Measurements from ENCODE around the gene CFAP53.

GRCh38 chr18:50310080-50310479, 43.8 kb upstream of the CFAP53 start:
- TF ChIP-seq EZH2 (IDR thresholded peaks at IDR 0.05; ENCODE audit: insufficient read depth, poor library complexity, severe bottlenecking), result no peak
- no peak for TF ChIP-seq EZH2phosphoT487 (IDR thresholded peaks at IDR 0.05; ENCODE audit: insufficient read depth, low read depth)

Measured in GM23248 (cell line).